ENCODE results near the gene VASP. TPM values are rescaled to one million over a fixed set of nuclear protein-coding genes. Genes with fewer than 3 reads are reported as not detected.

Gene VASP
- total RNA-seq, 1 experiment from 2014 or later = 144 TPM

- no peak for TF ChIP-seq ARID4B (CRISPR knock-in tag; IDR thresholded peaks at IDR 0.05; ENCODE audit: borderline replicate concordance)
- TF ChIP-seq GABPB1 (CRISPR knock-in tag; IDR thresholded peaks at IDR 0.05) = no peak
- no peak for TF ChIP-seq SMAD4 (CRISPR knock-in tag; IDR thresholded peaks at IDR 0.05)
- no peak for TF ChIP-seq PRRX2 (CRISPR knock-in tag; IDR thresholded peaks at IDR 0.05)
- no peak for TF ChIP-seq TEAD4 (CRISPR knock-in tag; IDR thresholded peaks at IDR 0.05)
- no peak for TF ChIP-seq GTF2I (CRISPR knock-in tag; conservative IDR thresholded peaks at IDR 0.05)
These were observed 45.1 kb upstream of the VASP start (continued) for GRCh38 chr19:45462174-45462573.

- CTCF ChIA-PET = interaction anchor here (1.0 to 3.1 kb wide), 2 partner anchors 16 to 24 kb away, joined by 6 to 17 read pairs; no protein-coding TSS in a partner anchor
- Mint-ChIP-seq H3K9me3 (no peaks in the 10 kb centered on the region), H3K27me3 (ENCODE audit: low read depth) (peaks cover 49% of the 10 kb centered on the region), H3K27ac (no peak overlapping the region), H3K36me3 (no peaks in the 10 kb centered on the region), H3K4me1 (peaks cover 11% of the 10 kb centered on the region), H3K4me3 (no peak overlapping the region)
- TF ChIP-seq ZSCAN18 (CRISPR knock-in tag; IDR thresholded peaks at IDR 0.05) (no peak), ZNF263 (CRISPR knock-in tag; IDR thresholded peaks at IDR 0.05; ENCODE audit: low read depth) (no peak), CTCF (IDR thresholded peaks at IDR 0.05) (no peak), FOXP4 (CRISPR knock-in tag; IDR thresholded peaks at IDR 0.05) (no peak), GABPB1 (CRISPR knock-in tag; IDR thresholded peaks at IDR 0.05) (no peak), ZNF512 (CRISPR knock-in tag; IDR thresholded peaks at IDR 0.05; ENCODE audit: borderline replicate concordance) (no peak), AFF4 (CRISPR knock-in tag; IDR thresholded peaks at IDR 0.05; ENCODE audit: borderline replicate concordance) (no peak), ZNF425 (CRISPR knock-in tag; conservative IDR thresholded peaks at IDR 0.05) (no peak), ZNF121 (CRISPR knock-in tag; IDR thresholded peaks at IDR 0.05) (no peak)
- DNase-seq (ENCODE audit: low spot score) = no peak
- ATAC-seq = no peak
- POLR2A ChIA-PET = no interaction called here
These were observed 44.0 kb upstream of the VASP start for GRCh38 chr19:45463241-45463640.

Measured in WTC11 (cell line).